Measurements from ENCODE around the gene TARS2.
A peak's percentile ranks its signal among the peaks of the same experiment; 100 is the strongest.

The TARS2 gene, protein sequence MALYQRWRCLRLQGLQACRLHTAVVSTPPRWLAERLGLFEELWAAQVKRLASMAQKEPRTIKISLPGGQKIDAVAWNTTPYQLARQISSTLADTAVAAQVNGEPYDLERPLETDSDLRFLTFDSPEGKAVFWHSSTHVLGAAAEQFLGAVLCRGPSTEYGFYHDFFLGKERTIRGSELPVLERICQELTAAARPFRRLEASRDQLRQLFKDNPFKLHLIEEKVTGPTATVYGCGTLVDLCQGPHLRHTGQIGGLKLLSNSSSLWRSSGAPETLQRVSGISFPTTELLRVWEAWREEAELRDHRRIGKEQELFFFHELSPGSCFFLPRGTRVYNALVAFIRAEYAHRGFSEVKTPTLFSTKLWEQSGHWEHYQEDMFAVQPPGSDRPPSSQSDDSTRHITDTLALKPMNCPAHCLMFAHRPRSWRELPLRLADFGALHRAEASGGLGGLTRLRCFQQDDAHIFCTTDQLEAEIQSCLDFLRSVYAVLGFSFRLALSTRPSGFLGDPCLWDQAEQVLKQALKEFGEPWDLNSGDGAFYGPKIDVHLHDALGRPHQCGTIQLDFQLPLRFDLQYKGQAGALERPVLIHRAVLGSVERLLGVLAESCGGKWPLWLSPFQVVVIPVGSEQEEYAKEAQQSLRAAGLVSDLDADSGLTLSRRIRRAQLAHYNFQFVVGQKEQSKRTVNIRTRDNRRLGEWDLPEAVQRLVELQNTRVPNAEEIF
- total RNA-seq = 22.9 to 50.8 (median 35.3) reads per million in 9 experiments

- peak within 1 kb of the TSS; percentile 92 to 97 for H3K4me3 Mint-ChIP-seq
- DNase-seq (peak; percentile 95 to 98 (median 95)), ATAC-seq (replicated peaks) (peak; percentile 99)
- peaks cover 28% of the 10 kb centered on the region for H3K36me3 Mint-ChIP-seq (ENCODE audit: insufficient read depth)
- H3K27ac Mint-ChIP-seq = peak within 1 kb of the TSS; percentile 95 to 96
- H3K4me1 Mint-ChIP-seq (ENCODE audit: low read depth in 2 of 2) = peaks cover 19 to 20% of the 10 kb centered on the region in 2 donors
- no peaks in the 10 kb centered on the region for H3K27me3 Mint-ChIP-seq
- H3K9me3 Mint-ChIP-seq = no peaks in the 10 kb centered on the region
Observed at GRCh38 chr1:150486966-150487762, at the start of gene TARS2. TSS of gene TARS2 (plus strand) at chr1:150487419. CDS start at chr1:150487451, 32 bp downstream.

- Mint-ChIP-seq H3K4me3 (no peak overlapping the region), H3K27ac (peak overlapping the region in 1 of 2 donors; percentile 64), H3K4me1 (ENCODE audit: low read depth in 2 of 2) (peaks cover 2 to 5% of the 10 kb centered on the region in 2 donors), H3K36me3 (ENCODE audit: insufficient read depth) (peaks cover 55% of the 10 kb centered on the region), H3K27me3 (no peaks in the 10 kb centered on the region), H3K9me3 (no peaks in the 10 kb centered on the region)
- no peak for ATAC-seq (replicated peaks)
- no peak for DNase-seq
Observed at GRCh38 chr1:150441121-150441520, 46.1 kb upstream of the TARS2 start.

GRCh38 chr1:150444232-150444631, 43.0 kb upstream of the TARS2 start:
- H3K9me3 Mint-ChIP-seq = no peaks in the 10 kb centered on the region
- H3K27me3 Mint-ChIP-seq = no peaks in the 10 kb centered on the region
- no peaks in the 10 kb centered on the region for H3K4me1 Mint-ChIP-seq (ENCODE audit: low read depth in 2 of 2)
- no peak for DNase-seq
- peaks cover 72% of the 10 kb centered on the region for H3K36me3 Mint-ChIP-seq (ENCODE audit: insufficient read depth)
- no peak overlapping the region for H3K27ac Mint-ChIP-seq
- H3K4me3 Mint-ChIP-seq = no peak overlapping the region
- ATAC-seq (replicated peaks) = no peak

DNA sequence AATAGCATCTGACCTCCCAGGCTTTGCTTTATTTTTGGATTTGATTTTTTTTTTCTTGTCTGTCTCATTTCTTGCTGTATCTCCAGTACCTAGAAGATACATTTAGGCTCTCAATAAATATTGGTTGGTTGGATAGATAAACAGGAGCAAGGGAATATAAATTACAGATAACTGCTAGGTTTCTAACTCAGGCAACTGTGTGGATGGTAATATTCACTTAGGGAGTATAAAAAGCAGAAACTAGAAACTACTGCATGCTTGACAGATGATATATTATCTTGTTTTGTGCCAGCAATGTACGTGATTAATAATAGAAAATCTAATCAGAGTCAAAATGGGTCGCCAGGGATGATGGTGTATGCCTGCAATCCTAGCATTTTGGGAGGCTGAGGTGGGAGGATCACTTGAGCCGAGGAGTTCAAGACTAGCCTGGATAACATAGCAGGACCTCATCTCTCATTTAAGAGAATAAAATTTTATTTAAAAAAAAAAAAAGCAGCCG, 31.0 kb upstream of the TARS2 start:
- Mint-ChIP-seq H3K27me3 (no peaks in the 10 kb centered on the region), H3K27ac (peak overlapping the region in 1 of 2 donors; percentile 29), H3K4me3 (no peak overlapping the region), H3K36me3 (ENCODE audit: insufficient read depth) (peaks cover 80% of the 10 kb centered on the region), H3K9me3 (no peaks in the 10 kb centered on the region), H3K4me1 (ENCODE audit: low read depth in 2 of 2) (peaks cover 0 to 7% of the 10 kb centered on the region in 2 donors)
- DNase-seq = no peak
- no peak for ATAC-seq (replicated peaks)

GRCh38 chr1:150464422-150464826, 22.8 kb upstream of the TARS2 start:
- H3K4me3 Mint-ChIP-seq = no peak overlapping the region
- H3K9me3 Mint-ChIP-seq = no peaks in the 10 kb centered on the region
- DNase-seq = peak; percentile 65 to 73 (median 67)
- peak overlapping the region in 1 of 2 donors; percentile 59 for H3K27ac Mint-ChIP-seq
- no peaks in the 10 kb centered on the region for H3K27me3 Mint-ChIP-seq
- peaks cover 3 to 5% of the 10 kb centered on the region in 2 donors for H3K4me1 Mint-ChIP-seq (ENCODE audit: low read depth in 2 of 2)
- H3K36me3 Mint-ChIP-seq (ENCODE audit: insufficient read depth) = peaks cover 73% of the 10 kb centered on the region
- ATAC-seq (replicated peaks) = peak; percentile 79

- Mint-ChIP-seq H3K27ac (no peak overlapping the region), H3K9me3 (no peaks in the 10 kb centered on the region), H3K27me3 (no peaks in the 10 kb centered on the region), H3K36me3 (ENCODE audit: insufficient read depth) (peaks cover 67% of the 10 kb centered on the region), H3K4me3 (no peak overlapping the region), H3K4me1 (ENCODE audit: low read depth in 2 of 2) (peaks cover 3 to 5% of the 10 kb centered on the region in 2 donors)
- ATAC-seq (replicated peaks) = no peak
- no peak for DNase-seq
Observed at GRCh38 chr1:150466964-150467363, 20.3 kb upstream of the TARS2 start.

- Mint-ChIP-seq H3K4me1 (ENCODE audit: low read depth in 2 of 2) (peaks cover 2% of the 10 kb centered on the region in 2 donors), H3K9me3 (no peaks in the 10 kb centered on the region), H3K36me3 (ENCODE audit: insufficient read depth) (peaks cover 73% of the 10 kb centered on the region), H3K4me3 (no peak overlapping the region), H3K27me3 (no peaks in the 10 kb centered on the region), H3K27ac (no peak overlapping the region)
- ATAC-seq (replicated peaks) (no peak), DNase-seq (no peak)
Observed at GRCh38 chr1:150469291-150469690, 17.9 kb upstream of the TARS2 start.

- Mint-ChIP-seq H3K9me3 (no peaks in the 10 kb centered on the region), H3K27ac (peak overlapping the region in 1 of 2 donors; percentile 44), H3K4me1 (ENCODE audit: low read depth in 2 of 2) (no peaks in the 10 kb centered on the region), H3K4me3 (no peak overlapping the region), H3K36me3 (ENCODE audit: insufficient read depth) (peaks cover 39% of the 10 kb centered on the region), H3K27me3 (no peaks in the 10 kb centered on the region)
- ATAC-seq (replicated peaks) (no peak), DNase-seq (no peak)
Observed at GRCh38 chr1:150472601-150473200, 14.5 kb upstream of the TARS2 start.

GRCh38 chr1:150473659-150474058, 13.6 kb upstream of the TARS2 start:
- H3K36me3 Mint-ChIP-seq (ENCODE audit: insufficient read depth) = peaks cover 36% of the 10 kb centered on the region
- no peaks in the 10 kb centered on the region for H3K27me3 Mint-ChIP-seq
- no peaks in the 10 kb centered on the region for H3K4me1 Mint-ChIP-seq (ENCODE audit: low read depth in 2 of 2)
- ATAC-seq (replicated peaks) (no peak), DNase-seq (no peak)
- H3K4me3 Mint-ChIP-seq = no peak overlapping the region
- no peaks in the 10 kb centered on the region for H3K9me3 Mint-ChIP-seq
- peak overlapping the region in 1 of 2 donors; percentile 78 for H3K27ac Mint-ChIP-seq

DNA sequence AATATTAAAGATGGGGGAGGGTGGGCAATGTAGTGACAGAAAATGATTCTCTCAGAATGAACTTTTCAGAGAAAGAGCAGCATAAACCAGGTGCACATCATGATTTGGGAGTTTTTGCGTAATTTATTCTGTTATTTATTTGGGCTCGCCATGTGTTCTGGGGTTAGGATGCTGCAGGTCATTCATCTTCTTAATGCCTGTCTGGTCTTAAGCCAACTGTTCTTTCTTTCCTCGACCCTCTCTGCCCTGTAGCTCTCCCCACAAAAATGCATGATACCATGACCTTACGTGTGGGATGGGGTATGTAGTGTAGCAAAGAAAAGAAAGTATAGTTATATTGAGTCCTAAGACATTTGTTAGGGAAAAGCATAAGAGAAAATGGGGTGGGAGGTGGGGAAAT, 12.3 kb upstream of the TARS2 start:
- Mint-ChIP-seq H3K36me3 (ENCODE audit: insufficient read depth) (peaks cover 36% of the 10 kb centered on the region), H3K27ac (peak overlapping the region in 1 of 2 donors; percentile 78), H3K27me3 (no peaks in the 10 kb centered on the region), H3K4me3 (no peak overlapping the region), H3K9me3 (no peaks in the 10 kb centered on the region), H3K4me1 (ENCODE audit: low read depth in 2 of 2) (peaks cover 0 to 2% of the 10 kb centered on the region in 2 donors)
- DNase-seq = no peak
- no peak for ATAC-seq (replicated peaks)

- no peaks in the 10 kb centered on the region for H3K27me3 Mint-ChIP-seq
- no peaks in the 10 kb centered on the region for H3K9me3 Mint-ChIP-seq
- peaks cover 0 to 3% of the 10 kb centered on the region in 2 donors for H3K4me1 Mint-ChIP-seq (ENCODE audit: low read depth in 2 of 2)
- H3K36me3 Mint-ChIP-seq (ENCODE audit: insufficient read depth) = peaks cover 21% of the 10 kb centered on the region
- DNase-seq (no peak), ATAC-seq (replicated peaks) (no peak)
- no peak overlapping the region for H3K27ac Mint-ChIP-seq
- H3K4me3 Mint-ChIP-seq = no peak overlapping the region
Observed at GRCh38 chr1:150476754-150477153, 10.5 kb upstream of the TARS2 start.

GRCh38 chr1:150477320-150477719, 9.9 kb upstream of the TARS2 start:
- DNase-seq (no peak), ATAC-seq (replicated peaks) (no peak)
- Mint-ChIP-seq H3K27me3 (no peaks in the 10 kb centered on the region), H3K4me3 (no peak overlapping the region), H3K27ac (peak overlapping the region in 1 of 2 donors; percentile 78), H3K4me1 (ENCODE audit: low read depth in 2 of 2) (peaks cover 0 to 3% of the 10 kb centered on the region in 2 donors), H3K36me3 (ENCODE audit: insufficient read depth) (peaks cover 15% of the 10 kb centered on the region), H3K9me3 (no peaks in the 10 kb centered on the region)

- Mint-ChIP-seq H3K27ac (peak overlapping the region in 1 of 2 donors; percentile 78), H3K36me3 (ENCODE audit: insufficient read depth) (peaks cover 11% of the 10 kb centered on the region), H3K4me1 (ENCODE audit: low read depth in 2 of 2) (peaks cover 0 to 3% of the 10 kb centered on the region in 2 donors), H3K27me3 (no peaks in the 10 kb centered on the region), H3K4me3 (no peak overlapping the region), H3K9me3 (no peaks in the 10 kb centered on the region)
- ATAC-seq (replicated peaks) = no peak
- DNase-seq = no peak
Observed at GRCh38 chr1:150477733-150478132, 9.5 kb upstream of the TARS2 start.
